ENCODE data around the gene HDAC1. TPM values are rescaled to one million over a fixed set of nuclear protein-coding genes. Genes with fewer than 3 reads are reported as not detected.

Gene HDAC1
- total and polyA plus RNA-seq, 4 donors = 32.1 to 58.1 (median 45.2) TPM

- no peak overlapping the region for H3K9ac ChIP-seq (ENCODE audit: low read depth in 1 of 2, low read length in 2 of 2)
- H3K27me3 ChIP-seq (ENCODE audit: control insufficient read depth in 4 of 4, insufficient read depth in 4 of 4, low read length in 3 of 4) = no peaks in the 10 kb centered on the region
- 84% methylated on average over 14 of the region's 14 CpGs for WGBS
- H3K9me3 ChIP-seq (ENCODE audit: control insufficient read depth in 4 of 4, low read length in 3 of 4) = no peaks in the 10 kb centered on the region
- H3K4me3 ChIP-seq (ENCODE audit: low read depth in 1 of 3, low read length in 3 of 3) = no peak overlapping the region
- TF ChIP-seq RXRA (IDR thresholded peaks at IDR 0.05) (no peak), SP1 (IDR thresholded peaks at IDR 0.05) (no peak), RAD21 (IDR thresholded peaks at IDR 0.05) (no peak), ATF3 (IDR thresholded peaks at IDR 0.05) (no peak), FOXA1 (IDR thresholded peaks at IDR 0.05) (no peak), YY1 (IDR thresholded peaks at IDR 0.05) (no peak), MAX (IDR thresholded peaks at IDR 0.05) (no peak), TAF1 (conservative IDR thresholded peaks at IDR 0.05) (no peak), REST (IDR thresholded peaks at IDR 0.05) (no peak), EGR1 (IDR thresholded peaks at IDR 0.05; ENCODE audit: low read depth in 2 of 2) (no peak), ZBTB33 (IDR thresholded peaks at IDR 0.05) (no peak), NR2F2 (IDR thresholded peaks at IDR 0.05) (no peak), GABPA (IDR thresholded peaks at IDR 0.05 in 1 of 2, conservative IDR thresholded peaks at IDR 0.05 in 1 of 2) (no peak), JUND (IDR thresholded peaks at IDR 0.05) (no peak), FOXA2 (IDR thresholded peaks at IDR 0.05) (no peak), HNF4G (IDR thresholded peaks at IDR 0.05) (no peak), HNF4A (conservative IDR thresholded peaks at IDR 0.05) (no peak), CTCF (IDR thresholded peaks at IDR 0.05; ENCODE audit: low read depth, low read length, missing input control) (no peak)
- peaks cover 2 to 22% (median 8%) of the 10 kb centered on the region in 4 donors for H3K4me1 ChIP-seq (ENCODE audit: control insufficient read depth in 4 of 4, insufficient read depth in 4 of 4, low read length in 3 of 4)
- no peak overlapping the region for H3K27ac ChIP-seq (ENCODE audit: low read depth in 1 of 2, low read length in 2 of 2)
- no peaks in the 10 kb centered on the region for H3K36me3 ChIP-seq (ENCODE audit: control insufficient read depth in 4 of 4, insufficient read depth in 3 of 4, low read depth in 1 of 4, low read length in 3 of 4)
- no peak for DNase-seq (ENCODE audit: low spot score)
Measured at GRCh38 chr1:32338637-32339145, 46.8 kb downstream of the HDAC1 start.

Data from liver (tissue), 9 donors.